SK-N-SH (cell line): ENCODE data around the gene INTS3. TPM values are rescaled to one million over a fixed set of nuclear protein-coding genes. Genes with fewer than 3 reads are reported as not detected.

Experiments used
- CTCF ChIA-PET: fragments of 300-600, 350-600 bp; formaldehyde crosslinking; extraction: SDS; loops from one replicate; lab custom pipeline; 2021; lab: Yijun Ruan, JAX
- POLR2A ChIA-PET: fragments of 350-600 bp; sonication (Branson Sonifier 250); formaldehyde crosslinking; extraction: SDS; loops from one replicate; lab custom pipeline; 2020; ENCODE audit warnings: antibody characterized with exemption, inconsistent platforms; lab: Yijun Ruan, JAX
- DNase-seq: peaks from one replicate; pipeline ENCODE4 v3.0.0; 2012
- H2AFZ ChIP-seq: fragments of 200-600 bp; sonication (generic); 2 replicates; pipeline ENCODE4 v1.8.1; 2016; ENCODE audit warnings: antibody characterized with exemption, mild to moderate bottlenecking, low read depth
- H3F3A ChIP-seq: fragments of 200-600 bp; sonication (generic); replicated peaks from 2 replicates; pipeline ENCODE3; 2016; ENCODE audit warnings: antibody characterized with exemption, mild to moderate bottlenecking; ENCODE audit not compliant: insufficient read depth
- H3K27ac ChIP-seq, 2 experiments: fragments of 200-500 bp in 1 of 2; fragments of 200-600 bp in 1 of 2; sonication (Bioruptor generic) in 1 of 2; sonication (generic), shearing (Covaris generic) in 1 of 2; 2 replicates each; pipeline versions ENCODE4 v1.5.1 to v1.6.1; 2014 to 2016; ENCODE audit warnings: low read depth in 2 of 2, inconsistent platforms in 1 of 2, low read length in 1 of 2, mild to moderate bottlenecking in 1 of 2, mixed read lengths in 1 of 2
- H3K27me3 ChIP-seq: fragments of 200-600 bp; sonication (generic), shearing (Covaris generic); 2 replicates; pipeline ENCODE4 v1.6.1; 2016; ENCODE audit warnings: mixed run types; ENCODE audit not compliant: insufficient read depth
- H3K36me3 ChIP-seq, 2 experiments: fragments of 200-500 bp in 1 of 2; fragments of 200-600 bp in 1 of 2; sonication (Bioruptor generic) in 1 of 2; sonication (generic) in 1 of 2; replicated peaks in 1 of 2; 2 replicates each; pipeline versions ENCODE3 to v1.5.1; 2014 to 2016; ENCODE audit warnings: low read length in 1 of 2, mild to moderate bottlenecking in 1 of 2; ENCODE audit not compliant: insufficient read depth in 2 of 2, control insufficient read depth in 1 of 2
- H3K4me1 ChIP-seq, 2 experiments: fragments of 200-500 bp in 1 of 2; fragments of 200-600 bp in 1 of 2; sonication (Bioruptor generic) in 1 of 2; sonication (generic), shearing (Covaris generic) in 1 of 2; 2 replicates each; pipeline versions ENCODE4 v1.5.1 to v1.6.1; 2014 to 2016; ENCODE audit warnings: low read depth in 1 of 2, low read length in 1 of 2, mixed run types in 1 of 2; ENCODE audit not compliant: insufficient read depth in 2 of 2, control insufficient read depth in 1 of 2
- H3K4me2 ChIP-seq: fragments of 200-600 bp; sonication (generic), shearing (Covaris generic); 2 replicates; pipeline ENCODE4 v1.6.1; 2017; ENCODE audit warnings: mixed run types
- H3K4me3 ChIP-seq, 2 experiments: fragments of 200-500 bp in 1 of 2; fragments of 200-600 bp in 1 of 2; sonication (Bioruptor generic) in 1 of 2; sonication (generic), shearing (Covaris generic) in 1 of 2; 2 replicates each; pipeline versions ENCODE4 v1.5.1 to v1.8.1; 2014 to 2016; ENCODE audit warnings: low read depth in 2 of 2, inconsistent platforms in 1 of 2, low read length in 1 of 2, mild to moderate bottlenecking in 1 of 2, mixed read lengths in 1 of 2, moderate library complexity in 1 of 2
- H3K79me2 ChIP-seq: fragments of 200-600 bp; sonication (generic); 2 replicates; pipeline ENCODE4 v1.8.1; 2017; ENCODE audit warnings: mild to moderate bottlenecking; ENCODE audit not compliant: insufficient read depth
- H3K9ac ChIP-seq: fragments of 200-600 bp; sonication (generic); 2 replicates; pipeline ENCODE4 v1.6.1; 2017; ENCODE audit warnings: mixed run types
- H3K9me2 ChIP-seq: fragments of 200-600 bp; sonication (generic); 2 replicates; pipeline ENCODE4 v1.6.1; 2017; ENCODE audit warnings: mixed run types
- H3K9me3 ChIP-seq: fragments of 200-600 bp; sonication (generic); 2 replicates; pipeline ENCODE4 v1.6.1; 2017; ENCODE audit warnings: mixed run types, mild to moderate bottlenecking, moderate library complexity
- H4K20me1 ChIP-seq: fragments of 200-600 bp; sonication (generic); 2 replicates; pipeline ENCODE4 v1.6.1; 2017; ENCODE audit warnings: mild to moderate bottlenecking, mixed run types; ENCODE audit not compliant: insufficient read depth
- CTCF ChIP-seq: fragments of 200-600 bp; sonication (generic); IDR thresholded peaks from 2 replicates; pipeline ENCODE4 v1.6.1; 2017; ENCODE audit warnings: antibody characterized with exemption, mild to moderate bottlenecking, moderate library complexity
- EZH2phosphoT487 ChIP-seq: fragments of 200-600 bp; sonication (generic); IDR thresholded peaks from 2 replicates; pipeline ENCODE4 v1.6.1; 2017; ENCODE audit warnings: low read depth, mixed run types, mild to moderate bottlenecking, antibody characterized with exemption, moderate library complexity, borderline replicate concordance
- FOSL2 ChIP-seq: IDR thresholded peaks from 2 replicates; pipeline ENCODE4 v1.4.0; 2012; ENCODE audit warnings: low read depth, mild to moderate bottlenecking, moderate library complexity, borderline replicate concordance
- FOXJ3 ChIP-seq: sonication (generic); formaldehyde crosslinking; IDR thresholded peaks from 2 replicates; pipeline ENCODE4 v1.5.1; 2020; ENCODE audit warnings: mild to moderate bottlenecking, missing genetic modification reagents
- JUND ChIP-seq: IDR thresholded peaks from 2 replicates; pipeline ENCODE4 v1.4.0; 2012
- MEF2A ChIP-seq: IDR thresholded peaks from 2 replicates; pipeline ENCODE4 v1.4.0; 2012; ENCODE audit warnings: low read depth, borderline replicate concordance
- NRF1 ChIP-seq: IDR thresholded peaks from 2 replicates; pipeline ENCODE4 v1.6.1; 2012; ENCODE audit warnings: low read depth, mild to moderate bottlenecking, low read length
- POLR2AphosphoS5 ChIP-seq: IDR thresholded peaks from 2 replicates; pipeline ENCODE4 v1.6.1; 2012; ENCODE audit warnings: low read depth, low read length
- RAD21 ChIP-seq: IDR thresholded peaks from 2 replicates; pipeline ENCODE4 v1.6.1; 2012; ENCODE audit warnings: mild to moderate bottlenecking, low read length
- RCOR1 ChIP-seq: fragments of 150-350 bp; IDR thresholded peaks from 2 replicates; pipeline ENCODE4 v1.6.1; 2017; ENCODE audit warnings: antibody characterized with exemption, low read length
- RXRA ChIP-seq: IDR thresholded peaks from 2 replicates; pipeline ENCODE4 v1.4.0; 2012; ENCODE audit warnings: low read depth, mild to moderate bottlenecking, borderline replicate concordance
- SIN3A ChIP-seq: IDR thresholded peaks from 2 replicates; pipeline ENCODE4 v1.6.1; 2012; ENCODE audit warnings: low read depth, mild to moderate bottlenecking, low read length, moderate library complexity, borderline replicate concordance
- TEAD4 ChIP-seq: IDR thresholded peaks from 2 replicates; pipeline ENCODE4 v1.4.0; 2012; ENCODE audit warnings: mild to moderate bottlenecking, borderline replicate concordance; ENCODE audit not compliant: insufficient read depth
- WGBS: methylation state at CpG from one replicate; pipeline ENCODE4 v1.1.6; 2017; ENCODE audit warnings: low lambda C conversion rate; 5-methylcytosine and 5-hydroxymethylcytosine counted together
- polyA plus RNA-seq, 3 experiments: library from polyadenylated mRNA; depleted of rRNA; stranded (reverse); fragments of >200 nt; gene quantifications; 2 replicates each; pipeline ENCODE4 v1.2.3, GENCODE V29; 2012
- TF ChIP-seq, protein P1 (sequence below): IDR thresholded peaks from 2 replicates; pipeline ENCODE4 v1.4.0; 2012; ENCODE audit warnings: low read depth, borderline replicate concordance
- TF ChIP-seq, protein P2 (sequence below): IDR thresholded peaks from 2 replicates; pipeline ENCODE4 v1.4.0; 2012; ENCODE audit warnings: low read depth, borderline replicate concordance

The INTS3 gene
- polyA plus RNA-seq, 1 of the 3 experiments (the other 2 are of a cell fraction), result 64.3 TPM

GRCh38 chr1:153771841-153772593, 44.2 kb downstream of the INTS3 start (continued):
- TF ChIP-seq EZH2phosphoT487 (no peak), SIN3A (no peak), TEAD4 (no peak), FOXJ3 (CRISPR knock-in tag) (no peak), RCOR1 (no peak), RAD21 (peak; percentile 71), POLR2AphosphoS5 (no peak), CTCF (peak; percentile 47)
- TF ChIP-seq, protein P1, sequence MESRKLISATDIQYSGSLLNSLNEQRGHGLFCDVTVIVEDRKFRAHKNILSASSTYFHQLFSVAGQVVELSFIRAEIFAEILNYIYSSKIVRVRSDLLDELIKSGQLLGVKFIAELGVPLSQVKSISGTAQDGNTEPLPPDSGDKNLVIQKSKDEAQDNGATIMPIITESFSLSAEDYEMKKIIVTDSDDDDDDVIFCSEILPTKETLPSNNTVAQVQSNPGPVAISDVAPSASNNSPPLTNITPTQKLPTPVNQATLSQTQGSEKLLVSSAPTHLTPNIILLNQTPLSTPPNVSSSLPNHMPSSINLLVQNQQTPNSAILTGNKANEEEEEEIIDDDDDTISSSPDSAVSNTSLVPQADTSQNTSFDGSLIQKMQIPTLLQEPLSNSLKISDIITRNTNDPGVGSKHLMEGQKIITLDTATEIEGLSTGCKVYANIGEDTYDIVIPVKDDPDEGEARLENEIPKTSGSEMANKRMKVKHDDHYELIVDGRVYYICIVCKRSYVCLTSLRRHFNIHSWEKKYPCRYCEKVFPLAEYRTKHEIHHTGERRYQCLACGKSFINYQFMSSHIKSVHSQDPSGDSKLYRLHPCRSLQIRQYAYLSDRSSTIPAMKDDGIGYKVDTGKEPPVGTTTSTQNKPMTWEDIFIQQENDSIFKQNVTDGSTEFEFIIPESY, result no peak
- TF ChIP-seq, protein P2, sequence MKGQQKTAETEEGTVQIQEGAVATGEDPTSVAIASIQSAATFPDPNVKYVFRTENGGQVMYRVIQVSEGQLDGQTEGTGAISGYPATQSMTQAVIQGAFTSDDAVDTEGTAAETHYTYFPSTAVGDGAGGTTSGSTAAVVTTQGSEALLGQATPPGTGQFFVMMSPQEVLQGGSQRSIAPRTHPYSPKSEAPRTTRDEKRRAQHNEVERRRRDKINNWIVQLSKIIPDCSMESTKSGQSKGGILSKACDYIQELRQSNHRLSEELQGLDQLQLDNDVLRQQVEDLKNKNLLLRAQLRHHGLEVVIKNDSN, result no peak

- WGBS, result 89% methylated on average over 11 of the region's 12 CpGs
- H3K9me3 ChIP-seq, result no peaks in the 10 kb centered on the region
- no peak overlapping the region for H3K9ac ChIP-seq
- no peak overlapping the region for H2AFZ ChIP-seq
- POLR2A ChIA-PET, result no interaction called here
- peaks cover 0 to 13% of the 10 kb centered on the region in 2 experiments; a peak in 1 of 4 replicates for H3K4me1 ChIP-seq
- H4K20me1 ChIP-seq, result no peaks in the 10 kb centered on the region
- TF ChIP-seq FOSL2 (no peak), JUND (no peak), MEF2A (no peak), NRF1 (no peak), RXRA (no peak)
- no peaks in the 10 kb centered on the region for H3K27me3 ChIP-seq
- peaks cover 8% of the 10 kb centered on the region for H3F3A ChIP-seq
- no peak overlapping the region for H3K4me3 ChIP-seq
- DNase-seq, result no peak
- CTCF ChIA-PET, result interaction anchor here (0.8 to 6.8 kb wide), 10 partner anchors 9 to 241 kb away, joined by 3 to 60 read pairs (median 6); partner anchors contain the start of genes ILF2, NPR1 and RAB13
- no peak overlapping the region for H3K27ac ChIP-seq
- H3K9me2 ChIP-seq, result no peaks in the 10 kb centered on the region
- H3K79me2 ChIP-seq, result no peaks in the 10 kb centered on the region
- no peak overlapping the region for H3K4me2 ChIP-seq
- peaks cover 0 to 53% of the 10 kb centered on the region in 2 experiments for H3K36me3 ChIP-seq
These were observed 45.5 kb downstream of the INTS3 start for GRCh38 chr1:153773096-153773921.
